ENCODE measurements around the gene ARHGEF16.
A peak's percentile ranks its signal among the peaks of the same experiment; 100 is the strongest.

The ARHGEF16 gene

GRCh38 chr1:3483801-3484444, 29.5 kb downstream of the ARHGEF16 start:
- peak in 2 of 5 donors; percentile 21 to 30 for DNase-seq

GRCh38 chr1:3485016-3485415, 30.6 kb downstream of the ARHGEF16 start:
- no peak for DNase-seq

- no peak for DNase-seq
Observed at GRCh38 chr1:3488432-3488831, 34.0 kb downstream of the ARHGEF16 start.

- DNase-seq = no peak
Observed at GRCh38 chr1:3490046-3490745, 35.7 kb downstream of the ARHGEF16 start.

GRCh38 chr1:3491291-3492246, 37.1 kb downstream of the ARHGEF16 start:
- peak; percentile 61 to 81 (median 77) for DNase-seq

GRCh38 chr1:3492545-3493246, 38.2 kb downstream of the ARHGEF16 start:
- no peak for DNase-seq

GRCh38 chr1:3494321-3495308, 40.1 kb downstream of the ARHGEF16 start:
- no peak for DNase-seq

- no peak for DNase-seq
Observed at GRCh38 chr1:3495776-3496745, 41.6 kb downstream of the ARHGEF16 start.

GRCh38 chr1:3496916-3497315, 42.5 kb downstream of the ARHGEF16 start:
- no peak for DNase-seq

GRCh38 chr1:3497521-3497920, 43.1 kb downstream of the ARHGEF16 start:
- no peak for DNase-seq

- DNase-seq = no peak
Observed at GRCh38 chr1:3498246-3498930, 43.9 kb downstream of the ARHGEF16 start.

- DNase-seq = no peak
Observed at GRCh38 chr1:3498986-3499385, 44.5 kb downstream of the ARHGEF16 start.

- DNase-seq = no peak
Observed at GRCh38 chr1:3499611-3500010, 45.1 kb downstream of the ARHGEF16 start.

- DNase-seq = no peak
Observed at GRCh38 chr1:3500265-3500835, 45.9 kb downstream of the ARHGEF16 start.

- no peak for DNase-seq
Observed at GRCh38 chr1:3501437-3501836, 47.0 kb downstream of the ARHGEF16 start.

GRCh38 chr1:3501856-3502640, 47.6 kb downstream of the ARHGEF16 start:
- peak in 4 of 5 donors; percentile 28 to 58 (median 42) for DNase-seq

- no peak for DNase-seq
Observed at GRCh38 chr1:3502641-3503524, 48.4 kb downstream of the ARHGEF16 start.

All from T-helper 1 cell (primary cell).